NB4 (cell line): Measurements from ENCODE around the gene MIEF1.

ENCODE experiments used
- DNase-seq: peaks from one replicate; pipeline ENCODE4 v3.0.0; 2010; ENCODE audit warnings: low read depth
- H3K4me3 ChIP-seq: one replicate; pipeline ENCODE4 v1.5.1; 2011; ENCODE audit warnings: mild to moderate bottlenecking, low read depth, low read length, moderate library complexity
- CTCF ChIP-seq: IDR thresholded peaks from one replicate; pipeline ENCODE4 v1.5.1; 2012; ENCODE audit warnings: low read depth, low read length
- MAX ChIP-seq: IDR thresholded peaks from 2 replicates; pipeline ENCODE4 v1.6.1; 2011; ENCODE audit warnings: low read depth, low read length
- MYC ChIP-seq: IDR thresholded peaks from 2 replicates; pipeline ENCODE4 v1.6.1; 2011; ENCODE audit warnings: low read depth, low read length
- POLR2A ChIP-seq: IDR thresholded peaks from 2 replicates; pipeline ENCODE4 v1.6.1; 2011; ENCODE audit warnings: mild to moderate bottlenecking; ENCODE audit not compliant: insufficient read length; ENCODE audit errors: extremely low read depth

MIEF1 gene

GRCh38 chr22:39525658-39525975, 23.5 kb downstream of the MIEF1 start:
- no peak overlapping the region for H3K4me3 ChIP-seq
- DNase-seq: no peak
- no peak for TF ChIP-seq POLR2A
- no peak for TF ChIP-seq MYC
- no peak for TF ChIP-seq MAX

- TF ChIP-seq MAX (no peak), CTCF (no peak), POLR2A (no peak), MYC (no peak)
- DNase-seq: peak; percentile 58
- no peak overlapping the region for H3K4me3 ChIP-seq
Observed at GRCh38 chr22:39526736-39527171, 24.7 kb downstream of the MIEF1 start.

- no peak overlapping the region for H3K4me3 ChIP-seq
- DNase-seq: no peak
- TF ChIP-seq MAX (no peak), POLR2A (no peak), MYC (no peak), CTCF (no peak)
Observed at GRCh38 chr22:39527481-39527961, 25.4 kb downstream of the MIEF1 start.

- TF ChIP-seq MYC: no peak
- no peak for TF ChIP-seq MAX
- TF ChIP-seq CTCF: no peak
- no peak for TF ChIP-seq POLR2A
- H3K4me3 ChIP-seq: no peak overlapping the region
- DNase-seq: no peak
Observed at GRCh38 chr22:39528080-39528661, 26.1 kb downstream of the MIEF1 start.

- peak overlapping the region; percentile 25 for H3K4me3 ChIP-seq
- TF ChIP-seq MYC (peak; percentile 71), CTCF (peak; percentile 95), MAX (no peak; the same call in 1 of the 2 replicates)
- DNase-seq: peak; percentile 94
Observed at GRCh38 chr22:39528681-39529486, 26.8 kb downstream of the MIEF1 start.

- DNase-seq: no peak
- H3K4me3 ChIP-seq: no peak overlapping the region
- TF ChIP-seq MYC (no peak), MAX (no peak), POLR2A (no peak)
Observed at GRCh38 chr22:39529487-39529851, 27.4 kb downstream of the MIEF1 start.
